OCI-LY1 (cell line): Measurements from ENCODE around the gene RYR3.

Experiments
- H2AFZ ChIP-seq: fragments of 200-600 bp; sonication (generic), shearing (Covaris generic); 2 replicates; pipeline ENCODE4 v1.6.0; 2014; ENCODE audit warnings: antibody characterized with exemption, mild to moderate bottlenecking, low read length
- H3F3A ChIP-seq: fragments of 200-600 bp; sonication (generic), shearing (Covaris generic); 2 replicates; pipeline ENCODE4 v1.6.0; 2014; ENCODE audit warnings: mild to moderate bottlenecking, antibody characterized with exemption, low read length, moderate library complexity; ENCODE audit not compliant: insufficient read depth
- H3K27ac ChIP-seq: fragments of 200-600 bp; sonication (generic); 2 replicates; pipeline ENCODE4 v1.5.1; 2014; ENCODE audit warnings: low read length, mixed run types, mild to moderate bottlenecking, low read depth; ENCODE audit not compliant: poor library complexity, severe bottlenecking
- H3K27me3 ChIP-seq: fragments of 200-600 bp; sonication (generic); 2 replicates; pipeline ENCODE4 v1.6.0; 2014; ENCODE audit warnings: antibody characterized with exemption, mild to moderate bottlenecking, low read length, moderate library complexity; ENCODE audit not compliant: insufficient read depth
- H3K36me3 ChIP-seq: fragments of 200-600 bp; sonication (generic); 2 replicates; pipeline ENCODE4 v1.6.1; 2014; ENCODE audit warnings: mild to moderate bottlenecking, antibody characterized with exemption, low read length, moderate library complexity, mixed read lengths; ENCODE audit not compliant: insufficient read depth
- H3K4me1 ChIP-seq: fragments of 200-600 bp; sonication (generic); 2 replicates; pipeline ENCODE4 v1.5.1; 2014; ENCODE audit warnings: mild to moderate bottlenecking, low read length, moderate library complexity; ENCODE audit not compliant: insufficient read depth, severe bottlenecking
- H3K4me2 ChIP-seq: fragments of 200-600 bp; sonication (generic), shearing (Covaris generic); 2 replicates; pipeline ENCODE4 v1.6.1; 2014; ENCODE audit warnings: low read length
- H3K4me3 ChIP-seq: fragments of 200-600 bp; sonication (generic); 2 replicates; pipeline ENCODE4 v1.5.1; 2014; ENCODE audit warnings: low read length, low read depth, mild to moderate bottlenecking, mixed read lengths; ENCODE audit not compliant: poor library complexity, severe bottlenecking
- H3K79me2 ChIP-seq: fragments of 200-600 bp; shearing (Covaris generic); 2 replicates; pipeline ENCODE4 v1.6.1; 2016; ENCODE audit warnings: mixed run types, low read length, mixed read lengths; ENCODE audit not compliant: insufficient read depth
- H3K9ac ChIP-seq: fragments of 200-600 bp; sonication (generic), shearing (Covaris generic); 2 replicates; pipeline ENCODE4 v1.6.1; 2014; ENCODE audit warnings: mild to moderate bottlenecking, low read length, mixed read lengths
- H3K9me2 ChIP-seq: fragments of 200-600 bp; sonication (generic), shearing (Covaris generic); 2 replicates; pipeline ENCODE4 v1.6.1; 2014; ENCODE audit warnings: low read depth, mild to moderate bottlenecking, low read length, mixed read lengths
- H3K9me3 ChIP-seq: fragments of 200-600 bp; shearing (Covaris generic); 2 replicates; pipeline ENCODE4 v1.6.1; 2014; ENCODE audit warnings: low read length, mixed read lengths
- H4K20me1 ChIP-seq: fragments of 200-600 bp; sonication (generic), shearing (Covaris generic); 2 replicates; pipeline ENCODE4 v1.6.0; 2016; ENCODE audit warnings: mild to moderate bottlenecking, low read length; ENCODE audit not compliant: insufficient read depth
- EZH2 ChIP-seq: fragments of 200-600 bp; sonication (generic), shearing (Covaris generic); IDR thresholded peaks from 2 replicates; pipeline ENCODE4 v1.8.0; 2017; ENCODE audit warnings: borderline replicate concordance, mixed run types, mild to moderate bottlenecking, antibody characterized with exemption, low read length, moderate library complexity, mixed read lengths
- TF ChIP-seq, protein P1 (sequence below): fragments of 200-600 bp; sonication (generic), shearing (Covaris generic); IDR thresholded peaks from 2 replicates; pipeline ENCODE4 v1.5.1; 2017; ENCODE audit warnings: mild to moderate bottlenecking, antibody characterized with exemption, low read length, moderate library complexity, mixed read lengths

RYR3 gene

GRCh38 chr15:33448961-33449606 is 138.3 kb downstream of the RYR3 start:
- Histone ChIP-seq H2AFZ (no peak overlapping the region), H3K4me1 (no peaks in the 10 kb centered on the region), H3K27me3 (no peaks in the 10 kb centered on the region), H3K9me3 (no peaks in the 10 kb centered on the region), H3K36me3 (no peaks in the 10 kb centered on the region), H4K20me1 (no peaks in the 10 kb centered on the region), H3F3A (no peaks in the 10 kb centered on the region), H3K9me2 (no peaks in the 10 kb centered on the region), H3K79me2 (no peaks in the 10 kb centered on the region), H3K4me2 (no peak overlapping the region), H3K27ac (no peak overlapping the region), H3K4me3 (no peak overlapping the region), H3K9ac (no peak overlapping the region)
- TF ChIP-seq, protein P1, sequence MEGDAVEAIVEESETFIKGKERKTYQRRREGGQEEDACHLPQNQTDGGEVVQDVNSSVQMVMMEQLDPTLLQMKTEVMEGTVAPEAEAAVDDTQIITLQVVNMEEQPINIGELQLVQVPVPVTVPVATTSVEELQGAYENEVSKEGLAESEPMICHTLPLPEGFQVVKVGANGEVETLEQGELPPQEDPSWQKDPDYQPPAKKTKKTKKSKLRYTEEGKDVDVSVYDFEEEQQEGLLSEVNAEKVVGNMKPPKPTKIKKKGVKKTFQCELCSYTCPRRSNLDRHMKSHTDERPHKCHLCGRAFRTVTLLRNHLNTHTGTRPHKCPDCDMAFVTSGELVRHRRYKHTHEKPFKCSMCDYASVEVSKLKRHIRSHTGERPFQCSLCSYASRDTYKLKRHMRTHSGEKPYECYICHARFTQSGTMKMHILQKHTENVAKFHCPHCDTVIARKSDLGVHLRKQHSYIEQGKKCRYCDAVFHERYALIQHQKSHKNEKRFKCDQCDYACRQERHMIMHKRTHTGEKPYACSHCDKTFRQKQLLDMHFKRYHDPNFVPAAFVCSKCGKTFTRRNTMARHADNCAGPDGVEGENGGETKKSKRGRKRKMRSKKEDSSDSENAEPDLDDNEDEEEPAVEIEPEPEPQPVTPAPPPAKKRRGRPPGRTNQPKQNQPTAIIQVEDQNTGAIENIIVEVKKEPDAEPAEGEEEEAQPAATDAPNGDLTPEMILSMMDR: no peak
- no peak for TF ChIP-seq EZH2

GRCh38 chr15:33449810-33450209 is 139.0 kb downstream of the RYR3 start:
- H3K27me3 ChIP-seq: no peaks in the 10 kb centered on the region
- TF ChIP-seq EZH2: no peak
- TF ChIP-seq, protein P1: no peak
- H3K4me3 ChIP-seq: no peak overlapping the region
- no peaks in the 10 kb centered on the region for H4K20me1 ChIP-seq
- H3F3A ChIP-seq: no peaks in the 10 kb centered on the region
- H3K79me2 ChIP-seq: no peaks in the 10 kb centered on the region
- no peaks in the 10 kb centered on the region for H3K36me3 ChIP-seq
- H3K4me2 ChIP-seq: no peak overlapping the region
- no peak overlapping the region for H3K9ac ChIP-seq
- H3K27ac ChIP-seq: no peak overlapping the region
- no peak overlapping the region for H2AFZ ChIP-seq
- no peaks in the 10 kb centered on the region for H3K9me2 ChIP-seq
- H3K9me3 ChIP-seq: no peaks in the 10 kb centered on the region
- H3K4me1 ChIP-seq: no peaks in the 10 kb centered on the region

- Histone ChIP-seq H3K36me3 (no peaks in the 10 kb centered on the region), H3K4me1 (no peaks in the 10 kb centered on the region), H3K27me3 (no peaks in the 10 kb centered on the region), H2AFZ (no peak overlapping the region), H3F3A (no peaks in the 10 kb centered on the region), H3K27ac (no peak overlapping the region), H4K20me1 (no peaks in the 10 kb centered on the region), H3K79me2 (no peaks in the 10 kb centered on the region), H3K9me3 (no peaks in the 10 kb centered on the region), H3K4me2 (no peak overlapping the region), H3K4me3 (no peak overlapping the region), H3K9me2 (no peaks in the 10 kb centered on the region), H3K9ac (no peak overlapping the region)
- no peak for TF ChIP-seq EZH2
- TF ChIP-seq, protein P1: no peak
These were observed 140.6 kb downstream of the RYR3 start for GRCh38 chr15:33451385-33451784.
